Stimulated activated CD8-positive, alpha-beta memory T cell treated with anti-CD3 and anti-CD28 coated beads, Interleukin-2, amount 100 ng/mL, for 1 hour (primary cell): Measurements from ENCODE around the gene UBE2D1.

ENCODE experiments used
- DNase-seq, 2 donors: peaks; one replicate each; pipeline ENCODE4 v3.0.0-alpha.2; 2020; ENCODE audit warnings: low read depth in 2 of 2

The UBE2D1 gene

DNA sequence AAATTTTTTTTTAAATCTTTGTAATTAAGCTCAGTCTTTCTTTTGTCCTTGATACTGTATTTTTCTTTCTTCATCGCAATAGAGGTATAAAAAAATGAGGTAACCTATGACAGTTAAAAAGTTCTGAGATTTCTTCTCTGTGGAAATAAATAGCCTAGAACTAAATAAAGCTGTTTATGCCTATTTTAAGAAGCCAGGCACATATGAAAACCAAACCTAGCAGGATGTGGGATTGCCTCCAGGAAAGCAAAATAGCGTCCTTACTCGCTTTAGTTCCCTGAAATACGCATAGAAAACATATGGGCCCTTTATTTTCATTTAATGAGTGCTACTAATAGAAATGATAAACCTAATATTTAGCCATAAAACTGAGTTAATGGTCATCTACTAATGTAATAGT lies 6.6 kb downstream of the UBE2D1 start:
- no peak for DNase-seq

DNA sequence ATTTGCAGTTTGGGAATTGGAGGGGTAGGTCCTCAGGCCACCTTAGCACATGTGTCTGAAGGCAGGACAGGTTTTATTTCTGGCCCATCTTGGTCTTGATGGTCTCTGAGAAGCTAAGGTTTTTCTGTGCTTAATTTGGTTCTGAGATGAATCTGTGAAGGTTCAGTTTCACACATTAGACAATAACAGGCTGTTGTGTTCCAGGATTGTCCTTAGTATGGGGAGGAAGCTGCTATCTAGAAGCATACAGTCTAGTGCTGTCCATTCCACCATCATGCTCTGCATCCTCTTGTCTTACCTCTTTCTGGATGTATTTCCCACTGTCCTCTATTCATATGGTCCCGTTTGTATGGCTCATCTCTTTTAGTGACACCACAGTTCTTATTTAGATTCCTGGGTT lies 7.1 kb downstream of the UBE2D1 start:
- DNase-seq = no peak

DNA sequence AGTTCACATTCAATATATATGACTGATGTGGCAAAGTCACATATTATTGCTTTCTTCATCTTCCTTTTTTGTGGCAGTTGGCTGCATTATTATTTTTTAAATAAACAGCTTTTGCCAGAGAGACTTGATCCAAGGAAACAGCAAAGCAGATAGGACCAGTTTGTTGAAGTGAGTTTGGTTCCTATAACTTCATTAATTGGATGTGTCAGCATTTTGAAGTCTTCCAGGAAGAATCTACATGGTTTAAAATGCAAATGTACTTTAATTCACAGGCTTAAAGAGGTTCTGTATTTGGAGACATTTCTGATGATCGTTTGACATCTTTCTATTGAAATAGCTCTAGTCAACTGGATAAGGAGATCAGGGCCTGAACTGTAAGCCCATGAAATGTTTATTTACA lies 13.2 kb downstream of the UBE2D1 start:
- no peak for DNase-seq

DNA sequence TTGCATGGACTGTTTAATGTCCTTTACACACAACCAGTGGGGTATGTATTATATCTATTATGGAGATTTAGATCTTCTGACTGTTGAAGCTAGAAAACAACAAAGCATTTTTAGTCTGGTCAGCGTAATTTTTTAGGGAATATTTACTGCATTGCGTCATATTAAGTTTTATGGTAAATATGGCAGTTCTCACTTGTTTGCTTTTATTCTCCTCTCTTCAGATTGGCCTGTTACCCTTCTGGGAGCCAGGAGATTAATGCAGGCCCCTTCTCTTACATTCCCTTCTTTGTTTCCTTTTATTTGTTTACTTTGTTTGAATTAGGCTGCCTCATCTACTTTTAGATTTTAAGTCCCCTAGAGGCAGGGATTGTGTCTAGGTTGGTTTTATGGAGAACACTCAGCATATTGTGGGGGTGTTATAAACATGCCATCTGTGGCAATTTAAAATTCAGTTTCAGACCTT lies 13.8 kb downstream of the UBE2D1 start:
- no peak for DNase-seq

DNA sequence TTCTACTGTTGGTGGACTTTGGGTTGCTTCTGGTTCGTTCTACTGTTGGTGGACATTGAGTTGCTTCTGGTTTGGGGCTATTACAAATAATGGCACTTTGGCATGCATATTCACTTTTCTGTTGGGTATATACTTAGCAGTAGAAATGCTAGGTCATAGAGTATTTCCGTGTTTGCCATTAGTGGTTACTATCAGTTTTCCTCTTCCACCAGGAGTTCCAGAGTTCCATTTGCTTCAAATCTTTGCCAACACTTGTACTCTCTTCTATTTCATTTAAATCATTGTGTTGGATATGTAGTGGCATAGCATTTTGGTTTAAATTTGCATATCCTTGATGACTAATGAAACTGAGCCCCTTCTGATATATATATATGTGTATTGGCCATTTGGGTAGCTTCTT lies 15.2 kb downstream of the UBE2D1 start:
- no peak for DNase-seq

DNA sequence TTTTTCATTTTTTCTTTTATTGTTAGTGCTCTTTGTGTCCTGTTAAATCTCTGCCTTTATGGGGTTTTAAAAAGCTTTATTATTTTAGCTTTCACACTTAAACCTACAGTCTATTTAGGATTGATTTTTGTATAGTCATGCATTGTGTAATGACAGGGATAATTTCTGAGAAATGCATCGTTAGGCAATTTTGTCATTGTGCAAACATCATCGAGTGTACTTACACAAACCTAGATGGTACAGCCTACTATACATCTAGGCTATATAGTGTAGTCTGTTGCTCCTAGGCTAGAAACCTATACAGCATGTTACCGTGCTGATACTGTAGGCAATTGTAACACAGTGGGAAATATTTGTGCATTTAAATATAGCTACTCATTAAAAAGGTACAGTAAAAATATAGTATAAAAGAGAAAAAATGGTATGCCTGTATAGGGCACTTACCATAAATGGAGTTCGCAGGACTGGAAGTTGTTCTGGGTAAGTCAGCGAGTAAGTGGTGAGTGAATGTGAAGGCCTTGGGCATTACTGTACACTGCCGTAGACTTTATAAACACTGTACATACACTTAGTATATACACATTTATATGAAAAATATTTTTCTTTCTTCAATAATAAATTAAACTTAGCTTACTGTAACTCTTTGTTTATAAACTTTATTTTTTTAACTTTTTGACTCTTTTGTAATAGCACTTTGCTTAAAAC lies 16.0 kb downstream of the UBE2D1 start:
- DNase-seq = no peak

DNA sequence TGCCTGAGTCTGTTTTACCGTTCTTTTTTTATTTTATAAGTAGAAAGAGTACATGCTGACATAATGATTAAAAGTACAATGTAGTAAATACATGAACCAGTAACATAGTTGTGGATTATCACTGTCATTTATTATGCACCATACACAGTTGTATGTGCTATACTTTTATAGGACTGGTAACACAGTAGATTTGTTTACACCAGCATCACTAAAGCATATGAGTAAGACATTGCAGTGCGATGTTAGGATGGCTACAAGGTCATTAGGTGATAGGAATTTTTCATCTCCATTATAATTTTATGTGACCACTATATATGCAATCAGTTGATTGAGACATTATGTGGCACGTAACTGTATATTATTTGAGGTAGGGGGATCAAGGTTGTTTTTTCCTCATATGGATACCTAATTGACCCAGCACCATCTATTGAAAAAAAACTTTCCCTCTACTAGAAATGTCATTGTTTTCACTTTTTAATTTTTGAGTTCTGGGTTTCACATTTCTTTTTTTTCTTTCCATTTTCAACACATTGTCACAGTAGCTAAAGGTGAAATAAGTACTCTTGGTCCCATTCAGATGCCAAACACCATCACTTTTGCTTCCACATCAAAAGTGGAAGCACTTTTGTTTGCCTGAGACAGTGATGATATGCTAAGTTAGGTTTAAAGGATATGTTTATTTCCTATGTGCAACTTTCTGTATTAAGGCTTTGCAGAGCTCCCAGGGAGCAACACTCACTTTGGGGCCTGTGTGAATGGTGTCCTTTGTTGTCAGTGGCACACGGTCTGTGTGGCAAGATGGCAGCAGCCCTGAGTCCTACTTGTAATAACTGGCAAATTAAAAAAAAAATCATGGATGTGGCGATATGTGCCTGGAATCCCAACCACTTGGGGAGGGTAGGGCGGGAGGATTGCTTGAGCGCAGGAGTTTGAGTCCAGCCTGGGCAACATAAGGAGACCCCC lies 17.1 kb downstream of the UBE2D1 start:
- DNase-seq = no peak

DNA sequence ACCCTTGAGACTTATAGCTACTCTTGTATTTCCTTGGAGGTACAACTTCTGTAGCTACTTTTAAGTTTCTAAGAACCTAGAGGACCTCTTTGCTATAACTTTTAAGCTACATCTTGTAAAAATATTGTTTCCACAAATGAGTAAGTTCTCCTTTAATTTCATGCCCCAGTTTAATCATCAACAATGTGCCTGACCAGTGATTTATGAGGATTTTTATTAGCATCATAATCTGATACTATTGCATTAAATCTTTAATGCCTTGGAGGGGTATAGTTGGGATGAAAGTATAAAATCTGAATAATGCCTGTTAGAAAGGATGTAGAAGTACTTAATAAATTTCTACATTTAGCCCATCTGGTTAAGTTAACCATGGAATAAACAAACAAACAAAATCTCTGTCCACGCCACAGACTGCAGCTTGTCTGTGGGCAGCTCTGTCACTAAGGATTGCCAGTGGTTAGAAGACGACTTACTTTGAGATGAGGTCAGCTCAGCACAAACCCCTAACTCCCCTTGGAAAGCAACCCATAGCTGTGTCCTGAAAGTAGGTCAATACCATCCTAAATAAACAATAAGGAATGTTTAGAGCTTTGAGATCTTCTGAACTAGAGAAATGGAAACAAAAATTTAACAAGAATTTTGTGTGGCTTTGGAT lies 18.3 kb downstream of the UBE2D1 start:
- no peak for DNase-seq

DNA sequence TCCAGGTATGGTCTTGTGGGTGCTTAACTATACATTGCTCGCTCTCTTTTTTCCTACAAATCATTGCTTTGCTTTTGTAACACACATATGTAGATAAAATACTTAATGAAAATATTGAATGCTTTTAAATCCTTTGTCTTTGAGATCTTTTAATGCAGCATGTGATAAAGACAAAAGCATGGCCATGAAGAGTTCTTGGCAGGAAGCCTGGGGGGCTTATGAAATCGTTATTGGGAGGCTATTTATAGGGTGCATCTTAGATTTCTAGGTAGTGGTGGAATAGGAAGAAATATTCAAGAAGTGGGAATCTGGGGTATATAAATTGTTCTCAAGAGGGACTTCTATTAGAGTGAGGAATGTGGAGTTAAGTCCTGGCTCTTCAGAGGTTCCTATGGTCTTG lies 21.9 kb downstream of the UBE2D1 start:
- DNase-seq = no peak

DNA sequence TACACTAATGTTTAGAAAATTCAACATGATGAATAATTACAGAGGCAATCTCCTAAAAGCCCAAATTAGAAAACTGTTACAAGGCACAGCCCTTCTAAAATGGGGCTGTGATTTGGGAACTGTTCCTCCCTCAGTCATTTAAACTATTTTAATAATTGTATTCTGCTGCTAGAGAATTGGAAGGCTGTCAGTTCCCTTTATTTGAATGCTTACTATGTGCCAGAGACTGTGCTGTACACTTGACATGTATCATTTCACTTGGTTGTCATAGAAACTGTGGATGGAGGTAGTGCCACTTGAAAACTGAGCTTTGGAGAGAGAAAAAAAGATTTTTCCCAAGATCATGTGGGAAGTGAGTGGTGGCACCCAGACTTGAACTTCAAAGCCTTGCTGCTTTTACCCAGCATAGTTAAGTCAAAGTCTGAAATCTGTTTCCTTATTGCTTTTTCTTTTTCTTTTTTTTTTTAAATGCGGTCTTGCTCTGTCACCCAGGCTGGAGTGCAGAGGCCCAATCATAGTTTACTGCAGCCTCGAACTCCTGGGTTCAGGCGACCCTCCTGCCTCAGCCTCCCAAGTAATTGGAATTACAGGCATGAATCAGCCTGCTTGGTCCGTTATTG lies 23.6 kb downstream of the UBE2D1 start:
- no peak for DNase-seq

DNA sequence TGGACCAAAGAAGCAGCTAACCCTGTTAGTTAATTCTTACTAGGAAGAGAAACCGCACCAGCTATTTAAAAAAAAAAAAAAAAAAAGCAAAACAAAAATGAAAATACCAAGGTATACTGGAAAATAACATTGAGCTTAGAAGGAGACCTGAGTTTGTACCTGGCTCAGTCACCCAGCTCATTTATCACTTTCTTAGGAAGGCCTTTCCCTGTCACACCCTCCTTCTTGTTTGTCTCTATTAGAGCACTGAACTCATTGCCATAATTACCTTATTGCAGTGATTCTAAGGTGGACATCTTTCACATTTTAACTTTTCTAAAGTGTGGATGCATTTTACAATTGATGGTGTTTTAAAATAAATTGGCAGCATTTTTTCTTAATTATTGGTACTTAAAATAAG lies 24.1 kb downstream of the UBE2D1 start:
- DNase-seq = no peak

DNA sequence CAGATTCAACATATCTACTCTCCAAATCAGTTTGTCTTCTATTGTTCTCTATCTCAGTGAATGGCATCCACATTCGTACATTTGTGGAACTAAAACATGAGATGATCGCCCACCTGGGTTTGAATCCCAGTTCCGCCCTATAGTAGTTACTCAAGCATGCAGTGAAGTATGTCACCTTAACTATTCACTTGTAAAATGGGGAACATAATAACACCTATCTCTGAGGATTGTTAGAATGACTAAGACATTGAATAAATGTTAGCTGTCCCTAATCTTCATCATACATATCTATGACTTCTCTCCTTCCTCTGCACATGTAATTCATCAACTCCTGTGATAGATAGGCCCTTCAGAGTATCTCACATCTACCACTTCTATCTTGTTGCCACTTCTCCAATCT lies 24.7 kb downstream of the UBE2D1 start:
- no peak for DNase-seq

DNA sequence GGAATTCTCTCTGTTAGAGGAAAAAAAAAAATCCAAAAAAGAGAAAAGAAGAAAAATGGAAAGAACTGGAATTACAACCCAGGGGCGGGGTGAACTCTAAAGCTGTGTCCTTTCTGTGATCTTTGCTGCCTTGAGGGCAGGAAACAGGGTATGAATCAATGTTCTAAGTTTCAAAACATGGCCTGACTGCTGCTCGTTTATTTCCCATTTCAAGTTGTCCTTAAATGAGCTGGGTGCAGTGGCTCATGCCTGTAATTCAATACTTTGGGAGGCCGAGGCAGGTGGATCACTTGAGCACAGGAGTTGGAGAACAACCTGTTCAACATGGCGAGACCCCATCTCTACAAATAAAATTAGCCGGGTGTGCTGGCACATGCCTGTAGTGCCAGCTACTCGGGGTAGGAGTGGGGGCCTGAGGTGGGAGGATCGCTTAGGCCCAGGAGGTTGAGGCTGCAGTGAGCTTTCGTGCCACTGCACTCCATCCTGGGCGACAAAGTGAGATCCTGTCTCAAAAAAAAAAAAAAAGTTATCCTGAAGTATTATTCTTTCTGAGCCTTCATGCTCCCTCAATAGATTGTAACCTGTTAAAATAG lies 25.7 kb downstream of the UBE2D1 start:
- no peak for DNase-seq

DNA sequence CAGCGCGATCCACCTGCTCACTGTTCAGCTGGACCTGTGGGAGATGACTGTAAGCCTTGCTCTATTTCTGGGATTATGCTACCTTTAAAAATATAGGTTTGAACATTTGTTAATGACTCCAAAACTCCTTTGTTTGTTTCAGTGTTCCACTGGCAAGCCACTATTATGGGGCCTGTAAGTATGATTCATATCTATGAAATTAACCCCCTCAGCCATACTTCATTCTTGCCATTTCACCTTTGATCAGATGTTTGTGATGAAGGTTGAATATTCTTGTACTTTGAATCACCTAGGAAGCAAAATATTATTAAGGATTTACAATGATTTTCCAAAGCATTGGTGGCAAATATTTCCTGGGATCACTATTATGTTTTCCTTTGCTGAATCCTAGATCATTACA lies 26.5 kb downstream of the UBE2D1 start:
- DNase-seq = no peak

DNA sequence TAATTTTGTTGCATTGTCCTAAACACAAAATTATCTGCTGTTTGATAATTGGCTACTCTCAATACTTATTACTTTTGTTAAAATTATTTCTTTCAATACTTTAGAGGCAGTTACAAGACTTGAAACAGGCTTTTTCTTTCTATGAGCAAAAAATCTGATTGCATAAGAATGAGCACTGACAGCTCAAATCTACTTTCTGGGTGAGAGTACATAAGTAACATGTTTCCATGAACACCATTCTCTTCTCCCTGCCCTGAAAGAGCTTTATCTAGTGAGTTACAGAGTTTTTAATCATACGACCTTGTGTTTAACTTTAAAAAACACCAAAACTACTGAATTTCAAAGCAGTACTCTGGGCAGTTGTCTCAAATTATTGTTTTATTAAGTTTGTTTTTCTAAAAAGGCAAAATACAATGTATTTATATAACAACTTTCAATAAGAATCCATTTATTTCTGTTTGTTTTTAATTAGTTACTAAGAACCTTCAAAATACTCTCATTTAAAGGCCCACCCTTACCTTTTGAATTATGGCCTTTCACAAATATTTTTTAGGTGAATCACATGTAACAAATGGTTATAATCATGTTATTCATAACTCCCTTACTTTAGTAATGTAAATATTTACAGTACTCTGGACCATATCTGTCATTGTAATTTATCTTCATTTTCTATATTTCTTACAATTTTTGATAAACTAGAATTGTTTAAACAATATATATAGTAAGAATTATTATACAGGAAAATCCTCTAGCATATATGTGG lies 27.4 kb downstream of the UBE2D1 start:
- DNase-seq = no peak

DNA sequence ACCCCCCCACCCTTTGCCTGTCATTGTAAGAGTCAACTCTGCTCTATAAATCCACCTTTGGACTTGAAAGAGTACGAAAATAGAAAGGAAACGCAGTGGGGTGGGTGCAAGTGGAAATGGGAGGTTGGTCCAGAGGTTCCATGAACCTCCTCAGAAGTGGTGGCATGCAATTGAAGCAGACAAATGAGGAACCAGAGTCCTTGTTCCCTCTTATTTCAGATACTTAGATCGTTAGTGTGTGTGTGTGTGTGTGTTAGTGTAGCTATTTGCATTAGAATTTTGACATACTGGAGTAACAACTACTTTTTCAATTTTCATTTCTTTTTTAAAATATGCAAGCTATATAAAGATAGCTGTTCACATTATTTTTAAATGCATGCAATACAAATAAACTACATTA lies 32.3 kb downstream of the UBE2D1 start:
- DNase-seq = no peak

DNA sequence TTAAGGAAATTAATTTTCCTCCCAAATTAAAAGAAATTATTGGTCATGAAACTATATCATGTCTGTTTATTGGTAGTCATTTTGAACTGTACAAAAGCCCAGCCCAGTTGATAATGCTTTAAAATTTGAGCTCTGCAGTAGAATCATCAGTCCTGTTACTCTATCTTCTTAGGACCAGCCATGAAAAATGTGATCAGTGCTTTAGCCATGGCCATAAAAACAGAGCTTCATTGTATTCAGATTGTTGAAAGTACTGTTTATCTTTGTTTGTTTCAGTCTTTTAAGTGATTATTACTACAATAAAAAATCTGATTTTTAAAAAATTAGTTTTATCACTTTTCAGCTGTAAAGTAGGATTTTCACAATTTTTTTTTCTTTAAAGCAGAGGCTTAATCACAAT lies 36.7 kb downstream of the UBE2D1 start:
- DNase-seq = no peak

DNA sequence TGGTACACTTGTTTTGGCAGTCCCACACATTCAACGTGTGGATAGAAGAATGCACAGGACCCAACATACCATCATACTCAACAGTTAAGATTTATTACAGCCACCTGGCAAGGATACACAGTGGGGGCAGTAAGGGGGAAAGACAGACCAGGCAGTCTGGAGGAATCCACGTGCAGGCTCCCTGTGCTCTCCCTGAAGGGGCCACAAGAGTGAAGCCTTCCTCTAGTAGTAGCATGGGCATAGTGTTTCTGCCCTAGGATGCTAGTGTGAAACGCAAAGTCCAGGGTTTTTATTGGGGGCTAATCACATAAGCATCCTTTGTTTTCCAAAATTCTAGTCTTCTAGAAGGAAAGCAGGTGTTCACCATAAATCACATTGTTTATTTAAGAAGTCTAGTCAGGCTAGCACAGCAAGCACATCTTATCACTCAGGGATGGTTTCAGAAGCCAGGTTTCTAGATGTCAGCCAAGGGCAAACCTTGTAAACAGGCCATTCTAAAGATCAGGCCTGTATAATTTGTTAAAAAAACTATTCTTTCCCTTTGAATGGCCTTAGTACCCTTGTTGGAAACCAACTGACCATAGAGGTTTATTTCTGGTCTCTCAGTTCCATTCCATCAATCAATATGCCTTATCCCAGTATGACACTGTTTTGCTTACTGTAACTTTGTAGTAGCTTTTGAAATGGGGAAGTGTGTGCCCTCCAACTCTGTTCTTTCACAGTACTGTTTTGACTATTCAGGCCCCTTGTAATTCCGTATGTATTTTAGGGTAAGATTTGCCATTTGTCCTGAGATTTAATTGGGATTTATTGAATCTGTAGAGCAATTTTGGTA lies 38.0 kb downstream of the UBE2D1 start:
- no peak for DNase-seq

DNA sequence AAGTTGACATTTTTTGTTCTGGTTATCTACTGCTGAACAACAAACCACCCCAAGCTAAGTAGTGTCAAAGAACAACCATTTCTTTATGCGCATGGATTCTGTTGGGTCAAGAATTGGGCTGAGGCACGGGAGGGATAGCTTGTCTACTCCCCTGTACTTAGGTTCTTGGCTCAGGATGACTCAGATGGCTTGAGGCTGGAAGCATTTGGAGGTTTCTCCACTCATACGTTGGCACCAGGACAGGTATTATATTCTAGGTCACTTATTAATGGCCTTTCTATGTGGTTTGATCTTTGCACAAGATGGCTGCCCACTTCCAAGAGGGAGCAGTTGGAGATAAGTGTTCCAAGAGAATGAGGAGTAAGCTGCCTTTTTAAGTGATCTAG lies 38.6 kb downstream of the UBE2D1 start:
- no peak for DNase-seq

DNA sequence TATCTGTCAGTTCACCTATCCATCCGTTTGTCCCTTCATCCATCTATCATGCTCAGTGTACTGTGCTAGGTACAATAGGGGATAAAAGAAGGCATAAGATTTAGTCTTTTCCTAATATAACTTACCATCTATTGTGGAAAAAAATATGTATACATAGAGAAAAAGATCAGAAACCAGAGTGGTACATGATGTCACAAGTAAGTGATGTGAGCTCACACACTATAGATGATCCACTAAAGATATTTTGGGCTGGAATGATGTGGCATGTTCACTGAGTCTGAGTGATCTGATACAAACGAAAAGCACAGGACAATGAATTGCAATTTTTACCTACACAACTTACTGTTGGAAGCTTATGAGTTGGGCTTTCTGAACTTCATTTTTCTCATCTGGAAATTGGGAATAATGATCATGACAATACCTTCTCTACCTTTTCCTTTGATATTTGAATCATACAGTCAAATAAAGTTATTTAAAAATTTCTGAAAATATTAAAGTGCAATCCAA lies 47.7 kb downstream of the UBE2D1 start:
- DNase-seq = no peak
